UCSD-AML1 (cell line): Measurements from ENCODE around the gene FHAD1.
"Not testable (repeated sequence)": the region's sequence is repeated elsewhere in the genome, so short reads cannot be mapped to it uniquely, and the experiment has no call there.

Experiments used
- DNase-seq: peaks from one replicate; lab custom pipeline; 2025; ENCODE audit not compliant: unreplicated experiment; lab: John Stamatoyannopoulos, UW

Gene FHAD1

GRCh38 chr1:15412843-15413242, 165.8 kb downstream of the FHAD1 start:
- no peak for DNase-seq

DNA sequence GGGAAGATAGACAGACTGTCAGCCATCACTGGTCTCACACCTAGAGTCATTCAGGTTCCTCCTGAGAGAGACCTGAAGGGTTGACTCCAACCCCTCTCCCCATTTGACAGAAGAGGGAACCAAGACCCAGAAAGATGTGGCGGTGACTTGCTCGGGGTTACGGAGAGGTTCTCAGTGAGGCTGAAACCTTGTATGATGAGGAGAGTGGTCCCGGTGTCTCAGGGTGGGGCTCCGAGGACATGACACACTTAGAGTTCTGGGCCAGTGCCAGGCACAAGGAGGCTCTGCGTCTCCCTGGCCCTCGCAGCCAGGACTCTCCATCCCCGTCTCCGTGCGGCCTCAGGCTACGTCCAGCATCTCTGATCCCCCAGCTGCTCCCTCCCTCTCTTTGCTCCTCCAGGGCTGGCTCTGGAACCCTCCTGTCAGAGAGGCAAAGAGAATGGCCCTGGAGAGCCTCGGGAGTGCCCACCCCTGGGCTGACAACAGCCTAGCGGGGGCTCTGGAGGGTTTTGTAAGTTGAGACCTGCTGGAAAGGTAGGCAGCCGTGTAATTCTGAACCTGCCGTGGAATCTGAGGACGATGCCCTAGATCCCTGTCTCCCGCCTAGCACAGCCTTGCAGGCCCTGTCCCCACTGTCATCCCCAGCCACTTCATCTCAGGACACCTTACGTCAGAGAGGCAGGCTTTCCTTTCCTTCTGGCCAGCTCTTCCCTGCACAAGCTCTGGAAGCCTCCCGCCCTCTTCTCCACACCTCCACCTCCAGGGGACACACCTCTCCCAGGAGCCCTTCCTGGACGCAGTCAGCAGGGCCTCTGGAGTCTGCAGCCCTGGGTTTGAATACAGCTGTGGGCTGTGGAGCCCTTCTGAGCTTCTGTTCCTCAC, 166.8 kb downstream of the FHAD1 start:
- no peak for DNase-seq

DNA sequence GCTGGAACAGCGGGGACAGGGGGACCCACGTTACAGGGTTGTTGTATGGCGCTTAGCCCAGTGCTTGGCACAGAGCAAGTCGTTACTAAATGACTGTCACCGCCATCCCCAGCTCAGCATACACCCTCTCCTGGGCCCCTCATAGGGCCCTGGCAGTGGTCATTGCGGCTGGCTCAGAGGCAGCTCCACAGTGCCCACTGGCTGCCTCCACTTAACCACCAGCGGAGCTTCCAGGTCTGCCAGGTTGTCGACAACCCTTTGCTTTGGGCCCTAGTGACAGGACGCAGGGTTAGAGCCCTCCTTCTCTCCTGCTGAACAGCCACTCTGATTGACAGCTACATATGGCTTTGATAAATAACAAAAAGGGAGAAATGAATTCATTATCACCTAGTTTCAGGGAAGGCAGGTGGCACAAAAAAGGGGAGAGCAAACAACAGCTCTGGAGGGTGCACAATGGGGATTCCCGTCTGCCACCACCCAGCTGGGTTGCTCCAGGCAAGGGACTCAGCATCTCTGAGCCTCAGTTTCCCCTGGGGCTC, 167.5 kb downstream of the FHAD1 start:
- DNase-seq, result no peak

- peak; percentile 64 for DNase-seq
These were observed 170.3 kb downstream of the FHAD1 start for GRCh38 chr1:15417059-15417934.

- no peak for DNase-seq
These were observed 171.9 kb downstream of the FHAD1 start for GRCh38 chr1:15418806-15419515.

GRCh38 chr1:15420853-15421465, 173.9 kb downstream of the FHAD1 start:
- no peak for DNase-seq

- no peak for DNase-seq
These were observed 175.8 kb downstream of the FHAD1 start for GRCh38 chr1:15422871-15423270.

DNA sequence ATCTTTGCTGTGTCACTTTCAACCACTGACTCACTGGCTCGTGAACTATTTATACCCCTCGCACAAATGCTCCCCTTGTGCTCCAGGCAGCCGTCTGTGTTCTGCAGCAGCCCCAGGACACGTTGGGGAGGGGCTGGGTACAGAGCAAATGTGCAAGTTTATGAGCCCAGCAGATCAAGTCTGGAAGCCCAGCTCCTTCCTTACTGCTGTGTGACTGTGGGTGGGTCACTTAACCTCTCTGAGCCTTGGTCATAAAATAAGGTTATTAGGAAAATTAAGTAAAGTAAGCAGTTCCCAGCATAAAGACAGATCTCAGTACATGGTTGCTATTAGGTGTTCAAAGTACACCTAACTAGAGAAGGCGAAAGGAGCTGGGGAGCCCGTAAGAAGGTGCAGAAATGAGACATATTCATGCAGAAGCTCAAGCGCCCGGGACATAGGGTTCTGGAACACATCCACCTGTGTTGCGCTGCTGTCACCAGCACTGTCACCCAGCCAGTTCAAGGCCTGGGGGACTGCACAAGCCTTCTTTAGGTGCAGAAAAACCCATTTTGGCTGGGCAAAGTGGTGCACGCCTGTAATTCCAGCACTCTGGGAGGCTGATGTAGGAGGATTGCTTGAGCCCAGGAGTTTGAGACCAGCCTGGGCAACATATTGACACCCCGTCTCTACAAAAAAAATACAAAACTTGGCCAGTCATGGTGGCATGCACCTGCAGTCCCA, 176.5 kb downstream of the FHAD1 start:
- no peak for DNase-seq

DNA sequence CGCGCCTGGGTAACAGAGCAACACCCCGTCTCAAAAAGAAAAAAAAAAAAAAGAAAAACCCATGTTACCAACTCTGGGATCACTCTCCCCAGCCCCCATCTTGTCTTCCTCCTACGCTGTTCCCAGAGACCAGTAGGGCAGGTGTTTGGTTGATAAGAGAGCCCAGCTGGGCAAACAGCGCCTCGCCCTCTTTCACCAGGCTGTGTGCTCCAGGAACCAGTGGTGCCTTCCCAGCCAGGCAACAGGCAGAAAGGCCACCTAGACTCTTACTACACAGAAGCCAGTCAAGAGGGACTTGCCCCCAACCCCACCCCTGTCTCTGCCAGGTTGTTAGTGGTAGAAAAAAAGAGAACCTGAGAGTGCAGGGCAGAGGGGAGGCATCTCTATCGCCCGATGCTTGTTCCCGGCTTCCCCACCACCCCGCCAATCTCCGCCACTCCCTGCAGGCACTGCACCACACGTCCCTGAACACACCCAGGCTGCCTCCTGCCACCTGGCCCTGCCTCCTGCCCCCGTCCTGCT, 177.2 kb downstream of the FHAD1 start:
- DNase-seq, result no peak

DNA sequence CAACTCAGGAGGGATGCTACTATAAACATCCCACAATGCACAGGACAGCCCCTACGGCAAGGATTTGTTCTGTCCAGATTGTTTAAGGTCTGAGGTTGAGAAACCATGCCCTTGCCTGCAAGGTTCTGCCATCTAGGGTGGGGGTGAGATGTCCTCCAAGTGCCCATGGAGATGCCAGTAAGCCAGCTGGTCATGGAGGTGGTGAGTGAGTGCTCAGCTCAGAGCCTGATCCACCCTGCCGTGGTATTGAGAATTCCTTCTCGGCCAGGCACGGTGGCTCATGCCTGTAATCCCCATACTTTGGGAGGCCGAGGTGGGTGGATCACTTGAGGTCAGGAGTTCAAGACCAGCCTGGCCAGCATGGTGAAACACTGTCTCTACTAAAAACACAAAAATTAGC, 178.0 kb downstream of the FHAD1 start:
- DNase-seq, result no peak

GRCh38 chr1:15425521-15425920, 178.5 kb downstream of the FHAD1 start:
- DNase-seq, result no peak

- no peak for DNase-seq
These were observed 178.9 kb downstream of the FHAD1 start for GRCh38 chr1:15425958-15426357.

- no peak for DNase-seq
These were observed 179.7 kb downstream of the FHAD1 start for GRCh38 chr1:15426492-15427279.

GRCh38 chr1:15427280-15427666, 180.2 kb downstream of the FHAD1 start:
- DNase-seq, result no peak

DNA sequence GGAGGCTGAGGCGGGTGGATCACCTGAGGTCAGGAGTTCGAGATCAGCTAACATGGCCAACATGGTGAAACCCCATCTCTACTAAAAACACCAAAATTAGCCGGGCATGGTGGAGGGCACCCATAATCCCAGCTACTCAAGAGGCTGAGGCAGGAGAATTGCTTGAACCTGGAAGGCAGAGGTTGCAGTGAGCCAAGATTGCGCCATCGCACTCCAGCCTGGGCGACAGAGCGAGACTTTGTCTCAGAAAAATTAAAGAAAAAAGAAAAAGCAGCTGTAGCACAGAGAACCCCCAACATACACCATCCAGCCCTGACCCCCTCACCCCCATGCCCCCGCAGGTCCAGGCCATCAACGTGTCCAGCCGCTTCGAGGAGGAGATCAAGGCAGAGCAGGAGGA, 181.2 kb downstream of the FHAD1 start:
- DNase-seq, result not testable (repeated sequence)

DNA sequence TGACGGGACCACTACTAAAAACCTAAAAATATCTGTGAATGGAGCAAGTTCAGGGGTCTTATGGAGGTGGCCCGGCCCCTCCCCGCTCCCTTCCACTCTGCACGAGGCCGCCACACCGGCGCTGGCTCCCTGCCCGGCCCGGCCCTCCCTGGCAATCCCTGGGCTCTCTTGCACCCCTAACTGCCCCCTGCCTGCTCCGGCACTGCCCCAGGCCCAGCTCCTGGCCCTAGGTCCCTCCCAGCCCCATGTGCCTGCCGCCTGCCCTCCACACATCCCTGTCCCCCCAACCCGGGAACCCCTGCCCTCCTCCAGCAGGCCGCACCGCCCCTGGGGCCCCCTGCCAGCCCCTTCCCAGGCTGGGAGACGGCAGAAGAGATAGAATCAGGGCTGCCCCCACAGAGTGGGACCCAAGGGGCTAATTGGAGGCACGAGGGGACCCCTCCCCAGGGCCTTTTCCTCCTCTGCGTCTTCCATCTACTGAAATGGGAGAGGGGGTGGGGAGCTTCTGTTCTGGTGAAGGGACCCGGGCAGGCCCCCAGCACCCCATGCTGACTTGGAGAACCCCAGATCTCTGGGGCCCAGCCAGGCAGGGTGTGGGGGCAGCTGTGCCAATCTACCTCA, 181.9 kb downstream of the FHAD1 start:
- DNase-seq, result no peak

DNA sequence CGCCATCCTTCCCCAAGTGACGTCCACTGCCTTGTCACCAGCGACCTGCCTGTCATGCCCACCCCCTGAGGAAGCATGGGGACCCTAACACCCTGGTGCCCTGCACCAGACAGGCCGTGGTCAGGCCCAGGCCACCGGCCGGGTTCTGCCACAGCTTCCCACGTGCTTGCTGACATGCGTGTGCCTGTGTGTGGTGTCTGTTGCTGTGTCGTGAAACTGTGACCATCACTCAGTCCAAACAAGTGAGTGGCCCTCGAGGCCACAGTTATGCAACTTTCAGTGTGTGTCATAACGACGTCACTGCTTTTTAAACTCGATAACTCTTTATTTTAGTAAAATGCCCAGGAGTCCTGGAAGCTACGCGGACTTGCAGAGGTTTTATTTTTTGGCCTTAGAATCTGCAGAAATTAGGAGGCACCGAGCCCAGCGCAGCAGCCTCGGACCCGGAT, 182.7 kb downstream of the FHAD1 start:
- DNase-seq, result no peak

DNA sequence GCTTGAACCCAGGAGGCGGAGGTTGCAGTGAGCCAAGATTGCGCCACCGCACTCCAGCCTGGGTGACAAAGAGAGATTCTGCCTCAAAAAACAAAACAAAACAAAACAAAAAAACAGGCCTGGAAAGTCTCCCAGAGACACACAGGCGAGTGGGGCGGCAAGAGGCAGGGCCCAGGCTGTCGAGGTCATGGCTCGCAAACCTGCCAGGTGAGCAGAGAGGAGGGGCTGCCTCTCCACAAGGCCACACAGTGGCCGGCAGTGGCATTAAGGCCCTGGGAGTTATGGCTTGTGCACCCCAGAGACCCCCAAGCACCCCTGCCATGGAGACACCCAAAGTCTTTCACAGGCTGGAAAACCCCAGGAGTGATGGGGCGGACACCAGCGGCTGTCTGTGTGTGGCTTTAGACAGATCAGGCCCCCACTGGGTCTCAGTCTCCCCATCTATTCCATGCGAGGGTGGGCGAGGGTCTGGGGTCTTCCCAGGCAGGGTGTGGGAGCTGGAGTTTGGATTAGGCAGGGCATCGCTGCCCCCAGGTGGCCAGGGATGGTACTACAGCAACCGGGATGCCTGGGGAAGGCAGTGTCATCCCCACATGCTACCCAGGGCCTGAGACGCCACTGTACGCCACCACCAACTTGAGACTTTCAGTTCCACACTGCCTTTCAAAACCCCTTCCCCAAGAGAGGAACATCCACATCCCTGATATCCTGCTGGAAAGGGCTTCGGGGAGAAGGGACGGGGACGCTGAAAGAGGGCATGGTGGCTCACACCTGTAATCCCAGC, 184.0 kb downstream of the FHAD1 start:
- DNase-seq, result peak; percentile 70
